Erythroblast (primary cell): ENCODE measurements around the gene ZBTB7A.

Experiments used
- DNase-seq, 2 experiments: peaks; one replicate each; lab custom pipeline; 2025; lab: John Stamatoyannopoulos, UW
- GATA1 ChIP-seq: IDR thresholded peaks from 2 replicates; pipeline ENCODE4 v1.6.1; 2011; ENCODE audit warnings: low read depth, mild to moderate bottlenecking, control low read depth, low read length, moderate library complexity
- POLR2A ChIP-seq: IDR thresholded peaks from 2 replicates; pipeline ENCODE4 v1.6.1; 2011; ENCODE audit warnings: mild to moderate bottlenecking, low read length

The ZBTB7A gene

GRCh38 chr19:4099041-4099764 lies 32.5 kb upstream of the ZBTB7A start:
- TF ChIP-seq GATA1, result no peak
- TF ChIP-seq POLR2A, result no peak

GRCh38 chr19:4098493-4098892 lies 31.8 kb upstream of the ZBTB7A start:
- TF ChIP-seq GATA1, result no peak
- TF ChIP-seq POLR2A, result no peak
- DNase-seq, result no peak

More at GRCh38 chr19:4099041-4099764, 32.5 kb upstream of the ZBTB7A start:
- DNase-seq, result no peak

DNA sequence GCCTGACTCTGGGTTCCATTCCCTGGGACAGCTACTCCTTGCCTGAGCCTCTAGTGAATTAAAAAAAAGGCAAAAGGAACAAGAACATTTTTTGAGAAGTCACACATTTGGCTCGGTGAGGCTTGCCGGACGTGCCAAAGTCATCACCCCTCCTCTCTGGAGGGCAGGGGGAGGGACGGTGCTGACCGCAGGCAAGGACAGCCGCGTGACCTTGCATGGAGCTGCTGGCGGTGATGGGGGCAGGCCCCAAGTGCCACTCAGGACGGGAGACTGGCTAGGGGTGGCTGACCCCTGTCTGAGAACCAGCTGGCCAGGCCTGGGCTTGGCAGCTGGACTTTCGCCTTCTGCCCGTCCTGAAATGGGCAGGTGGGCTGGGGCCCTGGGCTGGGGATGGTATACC lies 30.8 kb upstream of the ZBTB7A start:
- no peak for DNase-seq
- TF ChIP-seq POLR2A (no peak), GATA1 (no peak)

- DNase-seq, result no peak
- no peak for TF ChIP-seq POLR2A
- no peak for TF ChIP-seq GATA1
Observed at GRCh38 chr19:4096049-4096892, 29.6 kb upstream of the ZBTB7A start.

DNA sequence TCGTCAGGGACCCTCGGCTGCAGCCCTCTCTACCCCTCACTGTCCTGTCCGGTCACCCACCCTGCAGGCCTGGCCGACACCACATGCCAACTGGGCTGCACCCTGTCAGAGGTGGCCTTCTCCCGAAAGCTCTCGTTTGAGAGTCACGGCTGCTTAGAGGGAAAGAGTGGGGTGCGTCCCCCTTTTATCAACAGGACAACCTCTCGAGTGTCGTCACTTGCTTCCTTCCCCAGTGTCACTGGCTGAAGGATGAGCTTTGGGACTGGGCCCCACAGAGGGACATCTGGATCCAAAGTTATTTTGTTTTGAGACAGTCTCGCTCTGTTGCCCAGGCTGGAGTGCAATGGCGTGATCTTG lies 28.8 kb upstream of the ZBTB7A start:
- no peak for TF ChIP-seq GATA1
- TF ChIP-seq POLR2A, result no peak
- no peak for DNase-seq

DNA sequence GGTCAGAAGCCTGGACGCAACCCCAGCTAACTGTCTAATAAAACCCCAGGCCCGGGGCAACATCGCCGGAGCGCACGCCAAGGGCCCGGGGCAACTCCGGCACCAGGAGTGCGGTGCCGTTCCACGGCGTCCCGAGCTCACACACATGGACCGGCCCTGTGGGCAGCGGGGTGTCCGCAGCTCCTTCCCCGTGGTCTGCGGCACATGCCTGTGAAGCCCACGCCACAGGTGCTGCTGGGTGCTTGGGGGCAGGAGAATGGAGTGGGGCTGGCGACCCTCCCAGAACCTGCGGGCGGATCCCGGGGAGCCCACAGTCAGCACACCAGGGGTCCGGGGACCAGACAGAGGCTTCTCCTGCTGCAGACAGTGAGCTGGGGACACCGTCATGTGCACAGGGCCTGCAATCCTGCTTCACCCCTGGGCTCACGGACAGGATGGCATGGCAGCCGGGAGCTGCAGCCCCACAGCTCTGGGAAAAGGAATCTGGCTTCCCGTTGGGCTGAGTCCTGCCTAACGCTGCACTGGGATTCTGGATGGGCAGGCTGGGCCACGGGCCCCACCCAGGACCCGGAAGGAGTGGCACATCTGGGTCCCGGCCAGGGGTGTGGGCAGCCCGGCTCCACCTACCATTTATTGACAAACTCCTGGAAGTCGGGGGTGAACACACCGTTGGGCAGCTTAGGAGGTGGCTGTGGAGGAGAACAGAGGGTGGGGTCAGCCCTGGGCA lies 28.2 kb upstream of the ZBTB7A start:
- no peak for DNase-seq
- TF ChIP-seq POLR2A (no peak), GATA1 (no peak)

GRCh38 chr19:4094291-4094690 lies 27.6 kb upstream of the ZBTB7A start:
- TF ChIP-seq POLR2A (no peak), GATA1 (no peak)
- DNase-seq, result no peak

DNA sequence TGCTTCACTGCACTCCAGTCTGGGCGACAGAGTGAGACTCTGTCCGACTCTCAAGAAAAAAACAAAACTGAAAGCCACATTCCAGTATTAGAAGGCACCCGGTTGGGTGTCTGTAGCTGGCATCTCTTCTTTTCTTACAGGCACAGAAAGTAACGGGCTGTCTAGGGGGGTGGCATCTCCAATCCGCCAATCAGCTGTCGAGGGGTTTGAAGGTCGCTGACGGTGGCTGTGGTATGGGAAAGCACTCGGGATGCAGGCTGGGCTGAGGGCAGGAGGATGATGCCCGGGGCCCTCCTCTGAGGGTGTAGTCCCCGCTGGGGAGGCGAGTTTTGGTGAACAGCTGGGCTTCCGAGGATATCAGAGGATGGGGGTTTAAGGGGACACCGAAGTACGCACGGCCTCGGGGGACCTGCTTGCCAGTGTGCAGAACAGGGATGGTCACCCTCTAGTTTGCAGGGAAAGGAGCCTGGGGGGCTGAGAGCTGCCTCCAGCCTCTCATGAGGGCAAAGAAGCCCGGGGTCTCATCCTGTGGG lies 27.0 kb upstream of the ZBTB7A start:
- TF ChIP-seq GATA1 (no peak), POLR2A (no peak)
- DNase-seq, result no peak

DNA sequence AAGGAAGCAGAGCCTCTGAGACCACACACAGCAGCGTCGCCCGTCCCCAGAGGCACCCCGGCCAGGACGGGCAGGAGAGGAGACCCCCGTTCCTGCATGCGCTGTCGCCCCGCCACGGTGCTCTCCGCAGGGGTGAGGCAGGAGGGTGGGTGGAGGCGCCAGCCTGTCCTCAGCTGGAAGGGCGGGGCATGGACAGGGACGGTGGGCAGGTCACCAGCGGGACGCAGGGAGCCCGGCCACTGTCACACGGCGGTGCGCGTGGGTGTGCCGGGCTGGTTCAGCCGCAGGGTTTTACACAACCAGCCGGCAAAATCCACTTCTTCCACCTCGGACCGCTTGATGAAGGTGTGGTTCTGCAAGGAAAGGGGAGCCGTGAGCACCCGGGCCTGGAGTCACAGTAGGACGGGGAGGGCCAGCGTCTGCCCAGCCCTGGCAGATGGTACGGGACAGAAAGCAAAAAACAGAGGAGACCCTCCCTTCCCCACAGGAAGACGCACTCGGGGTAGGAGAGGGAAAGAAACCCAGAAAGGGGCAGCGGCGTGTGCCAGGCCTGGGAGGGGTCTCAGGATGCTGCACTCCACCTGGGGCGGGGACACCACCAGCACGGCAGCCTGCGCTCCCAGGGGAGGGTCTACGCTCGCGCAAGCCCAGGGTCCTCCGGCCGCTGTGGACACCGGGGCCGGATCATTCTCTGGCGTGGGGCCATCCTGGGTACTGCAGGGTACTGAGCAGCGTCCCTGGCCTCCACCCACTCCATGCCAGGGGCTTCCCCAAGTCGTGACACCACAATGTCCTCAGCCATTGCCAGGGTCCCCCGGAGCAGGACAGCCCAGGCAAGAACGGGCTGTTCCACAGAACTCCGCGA lies 23.9 kb upstream of the ZBTB7A start:
- no peak for DNase-seq
- TF ChIP-seq POLR2A (no peak), GATA1 (no peak)

DNA sequence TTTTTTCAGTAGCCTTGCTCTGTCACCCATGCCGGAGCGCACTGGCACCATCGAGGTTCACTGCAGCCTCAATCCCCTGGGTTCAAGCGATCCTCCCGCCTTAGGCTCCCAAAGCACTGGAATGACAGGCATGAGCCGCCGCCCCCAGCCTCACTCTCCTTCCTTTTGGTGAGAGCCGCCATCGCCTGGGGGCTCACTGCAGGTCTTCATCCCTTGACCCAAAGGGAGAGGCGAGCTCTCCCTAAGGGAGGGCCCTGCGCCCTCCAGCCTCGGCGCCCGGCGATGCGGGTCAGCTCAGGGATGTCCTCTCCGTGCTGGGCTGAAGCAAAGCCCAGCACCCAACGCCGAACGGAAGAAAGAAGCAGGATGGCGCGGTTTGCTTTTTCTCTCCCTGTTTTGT lies 23.2 kb upstream of the ZBTB7A start:
- DNase-seq, result no peak
- TF ChIP-seq GATA1 (no peak), POLR2A (no peak)

DNA sequence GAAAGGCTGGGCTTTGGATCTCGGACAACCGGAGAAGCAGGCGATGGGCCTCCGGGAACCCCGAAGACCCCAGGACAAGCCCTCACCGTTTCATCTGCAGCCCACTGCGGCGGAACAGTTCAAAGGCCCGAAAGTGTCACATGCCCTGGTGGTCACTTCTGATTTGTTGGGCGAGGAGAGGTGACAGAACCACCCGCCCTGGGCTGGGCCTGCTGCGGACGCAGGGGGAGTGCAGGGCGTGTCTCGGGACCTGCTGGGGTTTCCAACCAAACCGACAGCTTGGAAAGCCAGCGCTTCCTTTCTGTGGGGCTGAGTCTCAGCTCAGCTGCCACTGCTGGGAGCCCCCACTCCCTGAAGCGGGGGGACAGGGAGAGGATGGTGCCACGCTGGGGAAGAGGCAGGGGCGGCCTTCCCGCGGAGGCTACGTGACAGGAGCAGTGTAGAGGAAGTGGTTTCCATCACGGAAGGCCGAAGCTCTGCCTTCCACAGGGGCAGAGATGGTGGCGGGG lies 22.8 kb upstream of the ZBTB7A start:
- peak; percentile 62 to 68 for DNase-seq
- no peak for TF ChIP-seq GATA1
- peak; percentile 59 for TF ChIP-seq POLR2A

GRCh38 chr19:4088975-4089374 lies 22.3 kb upstream of the ZBTB7A start:
- peak; percentile 56 to 62 for DNase-seq

More at GRCh38 chr19:4088975-4089374, 22.3 kb upstream of the ZBTB7A start:
- TF ChIP-seq GATA1, result no peak
- TF ChIP-seq POLR2A, result no peak
